GM12873 (cell line): ENCODE data around the gene EIF4H.

Experiments used
- TF ChIP-seq, protein P1 (sequence below): IDR thresholded peaks from 2 replicates; pipeline ENCODE4 v1.5.1; 2012; ENCODE audit warnings: low read depth, mild to moderate bottlenecking, moderate library complexity, low read length, control low read depth; ENCODE audit not compliant: insufficient read depth; ENCODE audit errors: missing control alignments

EIF4H gene

DNA sequence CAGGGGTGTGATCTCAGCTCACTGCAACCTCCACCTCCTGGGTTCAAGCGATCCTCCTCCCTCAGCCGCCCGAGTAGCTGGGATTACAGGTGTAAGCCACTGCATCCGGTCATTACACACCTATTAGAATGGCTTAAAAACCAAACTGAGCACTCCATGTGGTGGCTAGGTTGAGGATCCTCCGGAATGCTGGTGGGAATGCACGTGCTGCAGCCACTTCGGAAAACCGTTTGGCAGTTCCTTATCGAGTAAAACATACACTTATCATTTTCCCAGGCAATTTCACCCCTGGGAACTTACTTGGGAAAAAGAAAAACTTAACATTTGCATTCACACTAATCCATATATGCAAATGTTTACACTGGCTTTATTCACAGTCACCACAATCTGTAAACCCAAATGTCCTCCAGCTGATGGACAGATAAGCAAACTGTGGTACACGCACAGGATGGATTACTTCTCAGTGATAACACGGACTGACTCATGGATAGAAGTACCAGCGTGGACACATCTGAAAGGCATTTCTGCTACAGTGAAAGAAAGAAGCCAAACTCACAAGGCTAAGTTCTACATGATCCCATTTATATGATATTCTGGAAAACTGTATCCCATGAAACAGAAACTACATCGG is 59.6 kb downstream of the EIF4H start:
- TF ChIP-seq, protein P1, sequence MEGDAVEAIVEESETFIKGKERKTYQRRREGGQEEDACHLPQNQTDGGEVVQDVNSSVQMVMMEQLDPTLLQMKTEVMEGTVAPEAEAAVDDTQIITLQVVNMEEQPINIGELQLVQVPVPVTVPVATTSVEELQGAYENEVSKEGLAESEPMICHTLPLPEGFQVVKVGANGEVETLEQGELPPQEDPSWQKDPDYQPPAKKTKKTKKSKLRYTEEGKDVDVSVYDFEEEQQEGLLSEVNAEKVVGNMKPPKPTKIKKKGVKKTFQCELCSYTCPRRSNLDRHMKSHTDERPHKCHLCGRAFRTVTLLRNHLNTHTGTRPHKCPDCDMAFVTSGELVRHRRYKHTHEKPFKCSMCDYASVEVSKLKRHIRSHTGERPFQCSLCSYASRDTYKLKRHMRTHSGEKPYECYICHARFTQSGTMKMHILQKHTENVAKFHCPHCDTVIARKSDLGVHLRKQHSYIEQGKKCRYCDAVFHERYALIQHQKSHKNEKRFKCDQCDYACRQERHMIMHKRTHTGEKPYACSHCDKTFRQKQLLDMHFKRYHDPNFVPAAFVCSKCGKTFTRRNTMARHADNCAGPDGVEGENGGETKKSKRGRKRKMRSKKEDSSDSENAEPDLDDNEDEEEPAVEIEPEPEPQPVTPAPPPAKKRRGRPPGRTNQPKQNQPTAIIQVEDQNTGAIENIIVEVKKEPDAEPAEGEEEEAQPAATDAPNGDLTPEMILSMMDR: no peak

DNA sequence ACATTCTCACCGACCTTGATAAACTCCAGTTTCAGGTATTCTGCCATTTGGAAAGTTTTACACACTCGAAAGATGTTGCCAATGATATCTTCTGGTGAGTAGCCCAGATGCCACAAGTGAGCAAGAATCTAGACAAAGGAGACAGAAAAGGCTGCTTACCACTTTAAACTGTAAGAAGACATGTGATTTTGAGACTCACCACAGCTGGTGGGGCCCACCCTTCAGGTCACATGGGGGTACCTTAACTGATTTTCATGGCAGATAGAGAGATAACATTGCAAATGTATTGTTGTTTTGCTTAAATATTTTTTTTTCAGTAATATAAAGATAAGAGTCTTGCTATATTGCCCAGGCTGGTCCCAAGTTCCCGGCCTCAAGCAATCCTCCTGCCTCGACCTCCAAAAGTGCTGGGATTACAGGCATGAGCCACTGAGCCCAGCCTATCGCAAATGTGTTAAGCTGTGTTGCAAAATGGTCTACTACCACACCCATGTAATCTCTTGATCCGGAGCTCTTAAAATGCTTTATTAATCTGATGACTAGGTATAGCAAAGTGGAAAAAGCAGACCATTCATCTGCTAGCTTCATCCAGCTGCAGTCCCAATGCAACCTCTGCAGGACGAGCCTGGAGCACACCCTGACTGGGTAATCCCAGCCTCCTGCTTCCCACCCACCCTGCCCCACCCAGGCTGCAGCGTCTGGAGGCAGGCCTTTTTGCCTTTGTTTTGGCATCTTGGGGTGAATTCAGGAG is 61.5 kb downstream of the EIF4H start:
- TF ChIP-seq, protein P1: no peak

- TF ChIP-seq, protein P1: no peak
Measured at GRCh38 chr7:74236284-74236683, 62.1 kb downstream of the EIF4H start.

DNA sequence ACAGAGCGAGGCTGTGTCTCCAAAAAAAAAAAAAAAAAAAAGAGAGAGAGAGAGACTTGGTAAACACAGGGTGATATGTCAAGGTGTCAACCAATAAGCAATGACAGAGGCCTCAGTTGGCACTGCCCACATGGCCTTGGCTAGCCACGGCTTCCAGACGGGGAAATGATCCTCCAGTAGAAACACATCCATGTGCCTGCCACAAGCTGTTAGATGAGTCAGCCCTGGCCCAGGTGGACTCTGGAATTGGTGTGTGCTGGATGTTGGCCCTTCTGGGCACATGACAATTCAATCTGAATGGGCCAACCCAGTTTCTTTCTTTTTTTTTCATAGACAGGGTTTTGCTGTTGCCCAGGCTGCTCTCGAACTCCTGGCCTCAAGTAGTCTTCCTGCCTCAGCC is 66.3 kb downstream of the EIF4H start:
- TF ChIP-seq, protein P1: no peak

DNA sequence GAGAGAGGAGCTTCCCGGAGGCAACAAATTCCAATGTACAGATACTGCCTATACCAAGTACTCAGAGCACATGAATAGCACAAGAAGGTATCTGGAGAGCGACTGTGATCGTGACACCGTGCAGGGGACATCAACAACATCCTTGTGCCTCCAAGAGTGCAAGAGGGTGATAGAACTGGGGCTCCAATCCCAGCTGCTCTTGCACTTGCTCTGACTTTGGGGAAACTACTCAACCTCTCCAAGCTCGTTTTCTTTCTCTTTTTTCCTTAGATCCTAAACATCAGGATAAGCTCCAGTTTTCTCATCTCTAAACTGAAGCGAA is 67.9 kb downstream of the EIF4H start:
- TF ChIP-seq, protein P1: no peak

GRCh38 chr7:74246497-74246896 is 72.3 kb downstream of the EIF4H start:
- TF ChIP-seq, protein P1: no peak
